Measurements from ENCODE around the gene STXBP4.

The STXBP4 gene

DNA sequence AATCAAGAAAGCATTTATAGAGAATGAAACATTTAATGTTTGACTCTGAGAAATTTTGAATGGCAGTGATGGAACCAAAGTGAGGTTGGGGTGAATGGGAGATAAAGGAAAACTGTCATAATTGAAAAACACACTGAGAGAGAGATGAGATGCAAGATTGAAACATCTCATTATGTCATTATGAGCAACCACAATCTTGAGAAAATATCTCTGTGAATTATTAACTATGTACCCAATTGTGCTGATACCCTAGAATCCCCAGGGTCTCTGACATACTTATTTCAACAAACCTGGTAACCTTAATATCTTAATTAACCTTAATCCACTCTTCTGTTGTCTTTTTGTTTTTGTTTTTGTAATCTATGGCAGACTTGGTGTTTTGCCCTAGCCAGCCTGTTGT is 152.7 kb downstream of the STXBP4 start:
- DNase-seq (ENCODE audit: low read depth), result no peak

DNA sequence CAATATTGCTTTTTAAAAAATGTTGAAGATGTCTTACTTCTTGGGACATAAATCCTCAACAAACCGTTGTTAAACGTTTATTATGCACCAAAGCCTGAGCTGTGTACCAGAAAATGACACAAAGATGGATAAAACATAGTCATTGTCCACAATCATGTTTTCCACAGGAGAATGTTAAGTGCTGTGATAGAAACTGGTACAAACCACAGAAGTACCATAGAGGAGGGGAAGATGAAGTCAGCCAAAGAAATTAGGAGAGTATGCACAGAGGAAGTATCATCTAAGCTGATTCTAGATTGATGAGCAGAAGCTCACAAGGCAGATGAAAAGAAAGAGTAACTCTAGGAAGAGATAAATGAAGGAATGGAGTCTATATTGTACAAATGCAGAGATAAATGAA is 153.5 kb downstream of the STXBP4 start:
- no peak for DNase-seq (ENCODE audit: low read depth)

DNA sequence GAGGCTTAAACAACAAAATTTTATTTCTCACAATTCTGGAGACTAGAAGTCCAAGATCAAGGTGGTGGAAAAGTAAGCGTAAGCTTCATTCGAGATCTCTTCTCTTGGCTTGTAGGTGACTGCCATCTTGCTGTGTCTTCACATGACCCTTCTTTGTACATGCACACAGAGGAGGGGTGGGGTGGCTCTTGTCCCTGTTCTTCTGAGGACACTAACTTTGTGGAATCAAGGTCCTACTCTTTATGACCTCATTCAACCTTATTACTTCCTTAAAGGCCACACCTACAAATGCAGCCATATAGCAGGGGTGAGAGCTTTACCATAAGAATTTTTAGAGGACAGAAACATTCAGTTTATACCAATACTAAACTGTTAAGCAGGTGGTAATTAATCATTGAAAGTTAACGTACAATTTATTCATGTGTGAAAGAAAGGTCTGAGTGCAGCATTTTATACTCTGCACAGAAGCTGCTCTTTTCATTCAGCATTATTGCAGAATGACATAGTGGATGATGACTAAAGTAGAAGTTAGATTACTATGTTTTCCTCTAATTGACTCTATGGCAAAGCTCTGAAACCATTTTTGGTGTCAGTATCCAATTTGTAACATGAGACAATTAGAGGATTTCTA is 156.3 kb downstream of the STXBP4 start:
- no peak for DNase-seq (ENCODE audit: low read depth)

DNA sequence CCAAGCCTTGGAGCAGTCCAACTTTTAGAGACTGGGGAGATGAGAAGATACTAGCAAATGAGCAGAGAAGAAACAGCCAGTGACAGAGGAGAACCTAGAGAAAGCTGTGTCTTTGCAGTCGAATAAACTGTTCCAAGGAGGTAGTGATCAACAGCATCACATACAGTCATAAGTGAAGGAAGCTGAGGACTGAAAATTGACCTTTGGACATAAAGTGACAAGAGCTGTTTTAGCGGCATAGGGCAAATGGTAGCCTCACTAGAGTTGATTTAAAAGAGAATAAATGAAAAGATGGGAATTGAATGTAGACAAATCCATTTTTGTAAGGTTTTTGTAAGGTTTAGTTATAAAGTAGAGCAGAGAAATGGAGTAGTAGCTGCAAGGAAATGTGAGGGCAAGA is 165.0 kb downstream of the STXBP4 start:
- no peak for DNase-seq (ENCODE audit: low read depth)

DNA sequence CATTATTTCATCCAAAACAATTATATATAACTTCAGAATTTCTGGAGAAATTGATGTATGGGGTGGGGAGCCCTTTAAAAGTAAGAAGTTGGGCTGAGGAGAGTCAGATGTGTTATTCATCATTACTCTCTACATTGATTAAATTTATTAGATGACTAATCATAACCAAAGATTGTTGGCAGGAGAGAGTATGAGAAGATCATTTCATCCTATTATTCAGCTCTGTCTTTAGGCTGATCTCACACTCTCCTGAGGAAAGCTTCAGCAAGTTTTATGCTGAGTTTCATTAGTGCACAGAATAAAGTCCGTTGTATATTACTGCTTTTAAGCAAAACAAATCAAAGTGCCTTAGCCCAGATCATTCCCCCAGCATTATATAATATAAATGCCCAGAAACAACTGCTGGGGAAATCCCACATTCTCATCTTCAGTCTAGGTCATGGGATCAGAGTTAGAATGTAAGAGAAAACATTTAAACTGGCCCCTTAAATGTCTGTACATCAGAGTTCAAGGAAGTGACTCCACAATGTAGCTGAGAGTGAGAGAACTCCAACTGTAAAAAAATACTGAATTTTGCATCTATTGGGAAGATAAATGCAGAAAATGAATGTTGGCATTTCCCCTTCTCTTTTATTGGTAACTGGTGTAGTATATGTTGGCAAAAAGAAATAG is 166.1 kb downstream of the STXBP4 start:
- no peak for DNase-seq (ENCODE audit: low read depth)

DNA sequence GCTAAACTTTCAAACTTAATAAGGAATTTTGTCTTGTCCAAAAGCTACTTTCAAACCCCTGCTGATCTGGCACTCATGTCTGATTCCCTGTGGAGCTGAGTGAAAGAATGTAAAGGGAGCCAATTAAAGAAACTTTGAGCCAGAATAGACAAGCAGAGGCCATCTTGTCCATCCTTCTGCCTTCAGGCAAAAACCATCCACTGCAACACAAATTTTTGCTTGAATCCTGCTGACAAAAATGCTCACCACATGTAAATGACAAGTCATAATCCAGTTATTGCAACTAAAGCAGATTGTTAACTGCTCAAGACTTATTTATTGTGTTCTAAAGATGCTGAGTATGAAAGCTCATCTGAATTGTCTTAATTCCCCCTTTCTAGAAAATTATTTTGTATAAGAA is 172.2 kb downstream of the STXBP4 start:
- DNase-seq (ENCODE audit: low read depth), result no peak

DNA sequence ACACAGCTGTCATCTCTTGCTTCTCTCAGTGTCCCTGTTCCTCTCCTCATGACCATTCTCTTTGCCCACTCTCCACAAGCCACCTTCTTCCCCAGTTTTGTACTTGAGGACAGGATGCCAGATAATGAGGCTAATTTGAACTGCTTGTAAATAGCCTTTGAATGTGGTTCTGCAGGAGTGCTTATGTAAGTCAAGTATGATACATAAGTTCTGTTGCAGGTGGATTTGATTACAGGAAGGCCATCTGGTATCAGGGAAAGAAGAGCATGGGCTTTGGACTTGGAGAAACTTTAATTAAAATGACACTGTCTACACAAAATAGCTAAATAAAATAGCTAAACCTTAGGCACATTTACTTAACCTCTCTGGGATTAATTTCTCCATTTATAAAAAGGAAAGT is 176.0 kb downstream of the STXBP4 start:
- no peak for DNase-seq (ENCODE audit: low read depth)

DNA sequence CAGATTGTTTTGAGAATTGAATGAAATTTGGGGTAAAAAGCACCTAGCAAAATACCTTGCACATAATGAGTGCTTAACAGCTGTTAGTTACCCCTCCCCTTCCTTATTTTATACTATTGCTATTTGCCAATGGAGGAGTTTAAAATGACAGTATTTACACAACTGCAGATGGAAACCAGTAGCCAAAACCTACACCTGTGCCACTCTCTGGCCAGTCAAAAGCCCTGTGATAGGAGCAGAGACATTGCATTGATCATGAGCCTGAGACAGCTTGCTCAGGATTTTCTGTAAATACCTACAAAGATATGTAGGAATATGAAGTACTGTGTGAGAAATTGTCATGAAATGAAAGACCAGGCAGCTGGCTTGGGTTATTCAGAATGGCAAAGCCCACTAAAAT is 180.9 kb downstream of the STXBP4 start:
- DNase-seq (ENCODE audit: low read depth), result no peak

GRCh38 chr17:55152236-55152635 is 183.7 kb downstream of the STXBP4 start:
- no peak for DNase-seq (ENCODE audit: low read depth)

DNA sequence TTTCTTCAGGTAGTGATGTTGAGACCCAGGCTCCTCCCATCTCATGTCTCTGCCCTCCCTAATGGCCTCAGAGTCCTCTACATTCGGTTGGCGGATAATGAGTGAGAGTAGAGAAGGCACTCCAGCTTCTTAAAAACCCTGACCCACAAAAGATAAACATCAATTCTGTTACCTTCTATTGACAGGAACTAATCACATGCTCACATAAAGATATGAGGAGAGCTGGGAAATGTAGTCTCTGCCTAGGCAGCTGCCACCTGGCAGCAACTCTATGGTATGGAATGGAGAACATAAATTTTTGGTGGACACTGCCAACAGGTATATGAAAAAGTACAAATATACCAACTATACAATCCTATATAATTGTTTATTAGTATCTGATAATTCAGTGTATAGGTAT is 185.5 kb downstream of the STXBP4 start:
- DNase-seq (ENCODE audit: low read depth), result no peak

DNA sequence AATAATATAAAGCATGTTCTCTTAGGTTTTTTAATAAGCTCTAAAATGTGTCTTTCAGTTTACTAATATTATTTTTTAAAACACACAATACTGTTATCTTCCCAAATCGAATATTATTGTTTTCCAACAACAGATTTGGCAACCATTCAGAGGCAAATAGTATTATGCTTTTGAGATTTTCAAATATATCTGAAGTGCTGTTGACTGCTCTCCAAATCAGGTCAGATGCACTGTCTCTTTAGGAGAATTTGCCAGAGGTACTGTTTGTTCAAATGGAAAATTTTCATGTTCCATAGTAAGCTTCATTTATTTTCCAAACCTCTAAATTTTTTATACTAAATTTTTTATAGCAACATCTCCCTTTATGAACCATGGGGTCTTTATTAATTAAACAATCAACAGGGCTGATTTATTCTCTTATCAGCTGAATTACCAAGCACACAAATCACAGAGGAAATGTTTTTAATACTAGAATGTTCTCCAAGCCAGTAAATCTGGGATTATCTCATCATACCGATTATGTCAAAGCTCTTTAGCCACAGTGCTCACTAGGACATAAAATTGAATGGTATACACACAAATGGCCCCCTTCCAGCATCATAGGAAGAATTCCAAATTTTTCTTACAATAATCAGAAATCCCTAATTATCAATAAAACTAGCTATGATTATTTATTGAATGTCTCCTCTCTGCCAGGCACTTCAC is 187.4 kb downstream of the STXBP4 start:
- DNase-seq (ENCODE audit: low read depth), result no peak

GRCh38 chr17:55157165-55157564 is 188.6 kb downstream of the STXBP4 start:
- no peak for DNase-seq (ENCODE audit: low read depth)

DNA sequence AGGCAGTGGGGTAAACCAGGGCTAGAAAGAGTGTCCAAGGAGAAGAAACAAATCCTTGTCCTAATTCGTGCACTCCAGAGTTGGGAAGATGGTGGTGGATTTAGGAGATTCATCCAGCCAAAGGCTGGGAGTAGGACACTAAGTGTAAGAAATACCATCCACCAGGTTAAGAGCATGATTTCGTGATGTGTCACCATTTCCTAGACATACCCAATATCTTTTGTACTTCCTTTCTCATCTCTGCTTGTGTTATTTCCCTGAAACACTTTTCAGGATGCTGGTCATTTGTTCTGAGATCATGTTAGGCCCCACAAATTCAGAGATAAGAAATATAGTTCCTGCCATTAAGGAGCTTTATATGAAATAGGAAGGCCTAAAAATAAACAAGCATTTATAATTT is 189.9 kb downstream of the STXBP4 start:
- DNase-seq (ENCODE audit: low read depth), result no peak

- no peak for DNase-seq (ENCODE audit: low read depth)
Observed at GRCh38 chr17:55159251-55159650, 190.7 kb downstream of the STXBP4 start.

DNA sequence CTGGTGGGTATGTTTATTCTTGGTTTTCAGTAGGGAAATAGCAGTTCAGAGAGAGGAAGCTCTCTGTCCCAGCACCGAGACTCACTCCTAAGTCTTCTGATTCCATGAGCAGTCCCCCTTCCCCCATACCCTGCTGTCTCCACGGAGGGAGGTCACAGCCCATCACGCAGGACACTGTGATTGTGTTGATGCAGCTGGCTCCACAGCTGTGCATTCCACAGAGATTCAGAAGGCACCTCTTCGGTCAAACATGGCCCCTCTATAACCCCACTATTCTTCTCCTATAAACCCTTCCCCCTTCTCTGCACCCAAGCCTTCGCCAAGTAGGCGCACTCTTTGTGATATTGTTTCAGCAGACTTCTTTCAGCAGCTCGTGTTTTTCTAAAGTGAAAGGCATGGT is 191.9 kb downstream of the STXBP4 start:
- DNase-seq (ENCODE audit: low read depth), result no peak

GRCh38 chr17:55161935-55162555 is 193.5 kb downstream of the STXBP4 start:
- no peak for DNase-seq (ENCODE audit: low read depth)

GRCh38 chr17:55162556-55162946 is 194.0 kb downstream of the STXBP4 start:
- no peak for DNase-seq (ENCODE audit: low read depth)

DNA sequence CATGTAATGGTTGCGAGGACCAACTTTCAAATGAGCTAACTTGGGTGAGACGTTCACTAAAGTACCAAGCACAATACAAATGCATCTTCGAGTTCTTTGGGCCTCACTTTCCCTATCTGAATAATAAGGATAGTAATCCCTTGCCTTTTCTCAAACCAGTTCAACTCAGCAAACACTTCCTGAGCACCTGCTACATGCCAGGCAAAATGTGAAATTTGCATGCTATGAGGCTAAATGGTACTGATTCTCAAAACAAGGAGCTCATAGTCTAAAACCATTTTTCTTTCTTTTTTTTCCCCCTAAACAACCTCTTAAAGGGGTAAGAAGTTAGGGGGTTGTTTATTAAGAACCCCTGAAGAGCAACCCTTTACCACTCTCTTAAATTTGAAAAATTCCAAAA is 194.8 kb downstream of the STXBP4 start:
- DNase-seq (ENCODE audit: low read depth), result no peak

GRCh38 chr17:55166506-55166905 is 197.9 kb downstream of the STXBP4 start:
- DNase-seq (ENCODE audit: low read depth), result no peak

- DNase-seq (ENCODE audit: low read depth), result no peak
Observed at GRCh38 chr17:55167024-55167725, 198.6 kb downstream of the STXBP4 start.

GRCh38 chr17:55168958-55169687 is 200.6 kb downstream of the STXBP4 start:
- DNase-seq (ENCODE audit: low read depth), result no peak
